GM18520 (cell line): ENCODE measurements around the gene DHRS2.
"Not testable (repeated sequence)": the region's sequence is repeated elsewhere in the genome, so short reads cannot be mapped to it uniquely, and the experiment has no call there.

Experiments used
- ATAC-seq: cut with Tn5 transposase; IDR thresholded peaks from one replicate; pipeline ENCODE4 v1.9.1; 2021; ENCODE audit not compliant: unreplicated experiment

Gene DHRS2

GRCh38 chr14:23689709-23690514 is 53.7 kb downstream of the DHRS2 start:
- ATAC-seq = not testable (repeated sequence)

- no peak for ATAC-seq
These were observed 56.3 kb downstream of the DHRS2 start for GRCh38 chr14:23692416-23692815.

- ATAC-seq = no peak
These were observed 57.1 kb downstream of the DHRS2 start for GRCh38 chr14:23693252-23693775.

GRCh38 chr14:23694085-23694948 is 58.2 kb downstream of the DHRS2 start:
- no peak for ATAC-seq
